ENCODE results near the gene PSMD11. TPM values are rescaled to one million over a fixed set of nuclear protein-coding genes. Genes with fewer than 3 reads are reported as not detected.

The PSMD11 gene
- polyA plus RNA-seq, 1 experiment: 71.6 TPM

DNA sequence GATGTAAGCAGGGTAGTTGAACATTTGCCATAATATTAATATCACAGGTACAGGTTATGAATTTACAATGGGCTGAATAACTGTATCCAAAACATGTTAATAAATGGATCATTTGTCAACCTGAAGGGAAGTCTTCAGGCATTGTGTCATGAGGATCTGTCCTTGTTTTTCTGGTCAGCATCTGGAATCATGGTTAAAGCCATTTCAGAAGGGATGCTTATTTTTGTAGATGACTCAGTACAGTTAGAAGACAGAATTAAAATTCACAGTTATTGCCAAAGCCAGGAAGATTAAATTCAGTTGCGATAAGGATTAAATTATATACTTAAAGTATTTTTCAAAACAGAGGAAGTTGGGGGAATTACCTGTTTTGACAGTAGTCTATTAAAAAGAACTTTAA lies 8.0 kb downstream of the PSMD11 start:
- no peaks in the 10 kb centered on the region for H3K27me3 ChIP-seq (ENCODE audit: control insufficient read depth, insufficient read depth, low read length)
- no peak overlapping the region for H3K4me3 ChIP-seq (ENCODE audit: low read depth, low read length)
- TF ChIP-seq, protein P1, sequence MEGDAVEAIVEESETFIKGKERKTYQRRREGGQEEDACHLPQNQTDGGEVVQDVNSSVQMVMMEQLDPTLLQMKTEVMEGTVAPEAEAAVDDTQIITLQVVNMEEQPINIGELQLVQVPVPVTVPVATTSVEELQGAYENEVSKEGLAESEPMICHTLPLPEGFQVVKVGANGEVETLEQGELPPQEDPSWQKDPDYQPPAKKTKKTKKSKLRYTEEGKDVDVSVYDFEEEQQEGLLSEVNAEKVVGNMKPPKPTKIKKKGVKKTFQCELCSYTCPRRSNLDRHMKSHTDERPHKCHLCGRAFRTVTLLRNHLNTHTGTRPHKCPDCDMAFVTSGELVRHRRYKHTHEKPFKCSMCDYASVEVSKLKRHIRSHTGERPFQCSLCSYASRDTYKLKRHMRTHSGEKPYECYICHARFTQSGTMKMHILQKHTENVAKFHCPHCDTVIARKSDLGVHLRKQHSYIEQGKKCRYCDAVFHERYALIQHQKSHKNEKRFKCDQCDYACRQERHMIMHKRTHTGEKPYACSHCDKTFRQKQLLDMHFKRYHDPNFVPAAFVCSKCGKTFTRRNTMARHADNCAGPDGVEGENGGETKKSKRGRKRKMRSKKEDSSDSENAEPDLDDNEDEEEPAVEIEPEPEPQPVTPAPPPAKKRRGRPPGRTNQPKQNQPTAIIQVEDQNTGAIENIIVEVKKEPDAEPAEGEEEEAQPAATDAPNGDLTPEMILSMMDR (IDR thresholded peaks at IDR 0.05; ENCODE audit: insufficient read depth, low read depth, low read length): no peak
- POLR2A ChIA-PET: no interaction called here
- CTCF ChIA-PET: interaction anchor here (0.8 to 3.5 kb wide), 2 partner anchors 8 to 10 kb away, joined by 3 to 19 read pairs; partner anchors contain the start of gene PSMD11
- no peak for DNase-seq (ENCODE audit: low read depth)
- peaks cover 9% of the 10 kb centered on the region for H3K36me3 ChIP-seq (ENCODE audit: control insufficient read depth, insufficient read depth, low read length)

DNA sequence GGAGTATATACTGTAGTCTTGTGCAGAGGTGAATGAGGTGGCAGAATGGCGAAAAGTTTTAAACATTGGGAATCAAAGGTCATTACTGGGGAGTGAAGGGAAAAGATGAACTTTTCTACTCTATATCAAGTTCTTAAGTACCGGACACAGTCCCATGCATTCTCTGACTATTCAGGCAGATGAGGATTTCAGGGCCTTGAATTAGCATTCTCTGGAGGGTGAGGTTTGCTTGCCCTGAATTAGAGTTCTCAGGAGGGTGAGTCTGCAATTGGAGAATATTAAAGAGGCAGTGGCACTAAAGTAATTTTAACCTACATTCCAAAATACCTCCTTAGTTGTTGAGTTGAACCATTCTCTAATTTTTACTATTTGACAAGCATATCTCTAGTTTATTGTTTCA lies 9.1 kb downstream of the PSMD11 start:
- POLR2A ChIA-PET: no interaction called here
- CTCF ChIA-PET: interaction anchor here (0.8 to 3.5 kb wide), 3 partner anchors 9 kb away, joined by 3 to 19 read pairs (median 9); partner anchors contain the start of gene PSMD11
- no peak for DNase-seq (ENCODE audit: low read depth)
- no peak overlapping the region for H3K4me3 ChIP-seq (ENCODE audit: low read depth, low read length)
- no peaks in the 10 kb centered on the region for H3K27me3 ChIP-seq (ENCODE audit: control insufficient read depth, insufficient read depth, low read length)
- TF ChIP-seq, protein P1 (IDR thresholded peaks at IDR 0.05; ENCODE audit: insufficient read depth, low read depth, low read length): no peak
- H3K36me3 ChIP-seq (ENCODE audit: control insufficient read depth, insufficient read depth, low read length): peaks cover 8% of the 10 kb centered on the region

DNA sequence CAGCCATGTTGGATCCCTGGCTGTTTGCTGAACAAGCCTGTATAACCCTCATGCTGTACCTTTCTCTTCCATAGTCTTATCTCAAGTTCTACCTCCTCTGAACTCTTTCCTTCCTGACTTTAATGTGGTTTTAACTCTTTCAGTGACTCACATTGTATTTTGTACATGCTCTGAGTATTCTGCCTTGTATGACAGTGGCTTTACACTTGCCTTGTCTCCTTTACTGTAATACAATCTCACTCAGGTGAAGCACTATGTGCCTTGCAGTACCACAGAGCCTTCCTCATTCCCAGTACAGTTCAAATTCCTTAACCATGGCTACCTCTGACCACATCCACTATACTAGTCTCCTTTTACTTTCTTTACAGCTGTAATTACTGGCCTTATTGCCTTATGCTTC lies 14.1 kb downstream of the PSMD11 start:
- DNase-seq (ENCODE audit: low read depth): no peak
- no peak overlapping the region for H3K4me3 ChIP-seq (ENCODE audit: low read depth, low read length)
- ChIA-PET POLR2A (no interaction called here), CTCF (no interaction called here)
- H3K27me3 ChIP-seq (ENCODE audit: control insufficient read depth, insufficient read depth, low read length): no peaks in the 10 kb centered on the region
- TF ChIP-seq, protein P1 (IDR thresholded peaks at IDR 0.05; ENCODE audit: insufficient read depth, low read depth, low read length): no peak
- H3K36me3 ChIP-seq (ENCODE audit: control insufficient read depth, insufficient read depth, low read length): peaks cover 13% of the 10 kb centered on the region

DNA sequence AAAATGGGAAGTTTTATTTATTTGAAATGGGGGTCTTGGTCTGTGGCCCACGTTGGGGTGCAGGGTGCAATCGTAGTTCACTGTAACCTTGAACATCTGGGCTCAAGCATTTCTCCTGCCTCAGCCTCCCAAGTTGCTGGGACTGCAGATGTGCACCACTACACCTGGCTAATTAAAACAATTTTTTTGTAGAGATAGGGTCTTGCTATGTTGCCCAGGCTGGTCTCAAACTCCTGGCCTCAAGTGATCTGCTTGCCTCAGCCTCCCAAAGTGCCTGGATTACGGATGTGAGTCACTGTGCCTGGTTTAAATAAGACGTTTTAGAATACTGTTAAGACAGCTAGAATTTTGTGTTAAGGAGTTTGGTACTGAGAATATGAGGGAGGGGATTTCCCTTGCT lies 15.7 kb downstream of the PSMD11 start:
- H3K36me3 ChIP-seq (ENCODE audit: control insufficient read depth, insufficient read depth, low read length): peaks cover 10% of the 10 kb centered on the region
- no peaks in the 10 kb centered on the region for H3K27me3 ChIP-seq (ENCODE audit: control insufficient read depth, insufficient read depth, low read length)
- ChIA-PET CTCF (interaction anchor here (3.8 kb wide), 1 partner anchor 12 kb away, joined by 47 read pairs; no protein-coding TSS in a partner anchor), POLR2A (no interaction called here)
- no peak for DNase-seq (ENCODE audit: low read depth)
- TF ChIP-seq, protein P1 (IDR thresholded peaks at IDR 0.05; ENCODE audit: insufficient read depth, low read depth, low read length): no peak
- H3K4me3 ChIP-seq (ENCODE audit: low read depth, low read length): no peak overlapping the region

DNA sequence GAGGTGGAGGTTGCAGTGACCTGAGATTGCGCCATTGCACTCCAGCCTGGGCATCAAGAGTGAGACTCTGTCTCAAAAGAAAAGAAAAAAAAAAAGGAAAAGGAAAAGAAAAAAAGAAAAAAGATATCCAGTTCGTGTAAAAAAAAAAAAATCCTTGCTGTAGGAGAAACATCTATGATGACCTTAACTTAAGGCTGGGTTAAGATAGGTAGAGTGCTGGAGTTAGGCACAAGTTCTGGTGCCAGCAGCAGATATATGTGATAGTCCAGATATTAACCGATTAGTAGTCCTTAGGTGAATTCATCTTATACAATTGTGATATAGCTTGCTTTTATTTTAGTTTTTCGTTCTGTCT lies 17.2 kb downstream of the PSMD11 start:
- TF ChIP-seq, protein P1 (IDR thresholded peaks at IDR 0.05; ENCODE audit: insufficient read depth, low read depth, low read length): no peak
- H3K36me3 ChIP-seq (ENCODE audit: control insufficient read depth, insufficient read depth, low read length): peaks cover 10% of the 10 kb centered on the region
- H3K27me3 ChIP-seq (ENCODE audit: control insufficient read depth, insufficient read depth, low read length): no peaks in the 10 kb centered on the region
- CTCF ChIA-PET: interaction anchor here (0.6 to 5.2 kb wide), 21 partner anchors 8 to 1210 kb away, joined by 3 to 47 read pairs (median 4); partner anchors contain the start of gene PSMD11
- POLR2A ChIA-PET: no interaction called here
- no peak for DNase-seq (ENCODE audit: low read depth)
- H3K4me3 ChIP-seq (ENCODE audit: low read depth, low read length): no peak overlapping the region
